Liver (tissue), 9 donors: ENCODE results near the gene MADD. TPM values are rescaled to one million over a fixed set of nuclear protein-coding genes. Genes with fewer than 3 reads are reported as not detected.

Experiments used
- DNase-seq: peaks from one replicate; pipeline ENCODE4 v3.0.0-alpha.2; 2017; ENCODE audit warnings: low spot score
- H3K27ac ChIP-seq, 2 donors: one replicate each; pipeline ENCODE4 v1.7.0; 2013; ENCODE audit warnings: inconsistent platforms in 2 of 2, low read length in 2 of 2, control low read depth in 1 of 2, low read depth in 1 of 2, mild to moderate bottlenecking in 1 of 2
- H3K27me3 ChIP-seq, 4 donors: one replicate each; pipeline versions ENCODE4 v1.6.1 to v1.7.0; 2013; ENCODE audit warnings: low read length in 3 of 4, inconsistent platforms in 1 of 4, mild to moderate bottlenecking in 1 of 4, moderate library complexity in 1 of 4; ENCODE audit not compliant: control insufficient read depth in 4 of 4, insufficient read depth in 4 of 4
- H3K36me3 ChIP-seq, 4 donors: one replicate each; pipeline versions ENCODE4 v1.6.1 to v1.7.0; 2013; ENCODE audit warnings: low read length in 3 of 4, mild to moderate bottlenecking in 3 of 4, low read depth in 1 of 4, moderate library complexity in 1 of 4; ENCODE audit not compliant: control insufficient read depth in 4 of 4, insufficient read depth in 3 of 4
- H3K4me1 ChIP-seq, 4 donors: one replicate each; pipeline versions ENCODE4 v1.6.1 to v1.7.0; 2013; ENCODE audit warnings: low read length in 3 of 4, mild to moderate bottlenecking in 3 of 4, moderate library complexity in 1 of 4; ENCODE audit not compliant: control insufficient read depth in 4 of 4, insufficient read depth in 4 of 4
- H3K4me3 ChIP-seq, 3 donors: one replicate each; pipeline versions ENCODE4 v1.6.1 to v1.7.0; 2013; ENCODE audit warnings: low read length in 3 of 3, control low read depth in 1 of 3, low read depth in 1 of 3, mild to moderate bottlenecking in 1 of 3
- H3K9ac ChIP-seq, 2 donors: one replicate each; pipeline ENCODE4 v1.7.0; 2013; ENCODE audit warnings: low read length in 2 of 2, mild to moderate bottlenecking in 2 of 2, moderate library complexity in 2 of 2, control low read depth in 1 of 2, low read depth in 1 of 2
- H3K9me3 ChIP-seq, 4 donors: one replicate each; pipeline versions ENCODE4 v1.6.1 to v1.7.0; 2013; ENCODE audit warnings: low read length in 3 of 4; ENCODE audit not compliant: control insufficient read depth in 4 of 4
- CTCF ChIP-seq: fragments of 150-350 bp; IDR thresholded peaks from 2 replicates; pipeline ENCODE4 v1.5.1; 2017; ENCODE audit warnings: improper control_type of control experiment, low read depth, low read length; ENCODE audit not compliant: missing input control
- EGR1 ChIP-seq, 2 donors: IDR thresholded peaks; 2 replicates each; pipeline ENCODE4 v1.6.1; 2016 to 2018; ENCODE audit warnings: antibody characterized with exemption in 2 of 2, low read depth in 2 of 2
- FOXA1 ChIP-seq: IDR thresholded peaks from 2 replicates; pipeline ENCODE4 v1.6.1; 2016; ENCODE audit warnings: antibody characterized with exemption
- FOXA2 ChIP-seq: IDR thresholded peaks from 2 replicates; pipeline ENCODE4 v1.6.1; 2016; ENCODE audit warnings: antibody characterized with exemption
- GABPA ChIP-seq, 2 donors: IDR thresholded peaks in 1 of 2; conservative IDR thresholded peaks in 1 of 2; 2 replicates each; pipeline ENCODE4 v1.6.1; 2016; ENCODE audit warnings: antibody characterized with exemption in 2 of 2, mild to moderate bottlenecking in 1 of 2, moderate library complexity in 1 of 2
- HNF4A ChIP-seq, 2 donors: conservative IDR thresholded peaks; 2 replicates each; pipeline ENCODE4 v1.6.1; 2016; ENCODE audit warnings: antibody characterized with exemption in 2 of 2, mild to moderate bottlenecking in 2 of 2
- HNF4G ChIP-seq: IDR thresholded peaks from 2 replicates; pipeline ENCODE4 v1.6.1; 2016; ENCODE audit warnings: antibody characterized with exemption
- JUND ChIP-seq, 2 donors: IDR thresholded peaks; 2 replicates each; pipeline ENCODE4 v1.6.1; 2016; ENCODE audit warnings: antibody characterized with exemption in 2 of 2
- NR2F2 ChIP-seq: IDR thresholded peaks from 2 replicates; pipeline ENCODE4 v1.6.1; 2016; ENCODE audit warnings: antibody characterized with exemption
- RAD21 ChIP-seq, 2 donors: IDR thresholded peaks; 2 replicates each; pipeline ENCODE4 v1.6.1; 2016; ENCODE audit warnings: antibody characterized with exemption in 2 of 2, mild to moderate bottlenecking in 2 of 2
- REST ChIP-seq: IDR thresholded peaks from 2 replicates; pipeline ENCODE4 v1.6.1; 2016; ENCODE audit warnings: antibody characterized with exemption, mild to moderate bottlenecking
- RXRA ChIP-seq, 2 donors: IDR thresholded peaks; 2 replicates each; pipeline ENCODE4 v1.6.1; 2017 to 2018; ENCODE audit warnings: antibody characterized with exemption in 2 of 2, mild to moderate bottlenecking in 1 of 2
- SP1 ChIP-seq: IDR thresholded peaks from 2 replicates; pipeline ENCODE4 v1.6.1; 2018; ENCODE audit warnings: antibody characterized with exemption, mild to moderate bottlenecking
- TAF1 ChIP-seq: conservative IDR thresholded peaks from 2 replicates; pipeline ENCODE4 v1.6.1; 2016; ENCODE audit warnings: antibody characterized with exemption, mild to moderate bottlenecking
- YY1 ChIP-seq: IDR thresholded peaks from 2 replicates; pipeline ENCODE4 v1.6.1; 2016; ENCODE audit warnings: antibody characterized with exemption, mild to moderate bottlenecking
- WGBS: extraction: QIAGEN DNeasy Blood & Tissue Kit; methylation state at CpG from one replicate; pipeline ENCODE4 v1.1.7; 2013; 5-methylcytosine and 5-hydroxymethylcytosine counted together
- polyA plus RNA-seq, 2 donors: library from polyadenylated mRNA; stranded (reverse) in 1 of 2; unstranded in 1 of 2; fragments of 200-250 nt in 1 of 2; fragments of >200 nt in 1 of 2; fragmentation: Nextera tagmentation in 1 of 2; extraction: Ambion mirVana in 1 of 2; gene quantifications; one replicate each; pipeline versions ENCODE4 v1.2.1 to v1.2.3, GENCODE V29; 2013 to 2015
- total RNA-seq, 2 donors: library from RNA; depleted of rRNA; stranded (reverse); fragments of >200 nt; gene quantifications; one replicate each; pipeline ENCODE4 v1.2.3, GENCODE V29; 2014
- TF ChIP-seq, protein P1 (sequence below): IDR thresholded peaks from 2 replicates; pipeline ENCODE4 v1.6.1; 2016; ENCODE audit warnings: antibody characterized with exemption
- TF ChIP-seq, protein P2 (sequence below): IDR thresholded peaks from 2 replicates; pipeline ENCODE4 v1.6.1; 2016; ENCODE audit warnings: antibody characterized with exemption
- TF ChIP-seq, protein P3 (sequence below): IDR thresholded peaks from 2 replicates; pipeline ENCODE4 v1.6.1; 2016; ENCODE audit warnings: antibody characterized with exemption
- donor health status: healthy.
- donor health status: healthy.
- donor health status: healthy.
- donor health status: healthy.
- donor health status: healthy.

MADD gene
- total and polyA plus RNA-seq, 4 donors: 9.9 to 20.5 (median 11.1) TPM

- TF ChIP-seq REST: no peak
- no peak for TF ChIP-seq RXRA (IDR thresholded peaks at IDR 0.05)
- no peak for TF ChIP-seq FOXA2
- TF ChIP-seq EGR1 (IDR thresholded peaks at IDR 0.05; ENCODE audit: low read depth in 2 of 2): no peak
- no peak for TF ChIP-seq JUND (IDR thresholded peaks at IDR 0.05)
- no peak for TF ChIP-seq FOXA1
- TF ChIP-seq NR2F2: no peak
- no peak for TF ChIP-seq SP1
- TF ChIP-seq, protein P1, sequence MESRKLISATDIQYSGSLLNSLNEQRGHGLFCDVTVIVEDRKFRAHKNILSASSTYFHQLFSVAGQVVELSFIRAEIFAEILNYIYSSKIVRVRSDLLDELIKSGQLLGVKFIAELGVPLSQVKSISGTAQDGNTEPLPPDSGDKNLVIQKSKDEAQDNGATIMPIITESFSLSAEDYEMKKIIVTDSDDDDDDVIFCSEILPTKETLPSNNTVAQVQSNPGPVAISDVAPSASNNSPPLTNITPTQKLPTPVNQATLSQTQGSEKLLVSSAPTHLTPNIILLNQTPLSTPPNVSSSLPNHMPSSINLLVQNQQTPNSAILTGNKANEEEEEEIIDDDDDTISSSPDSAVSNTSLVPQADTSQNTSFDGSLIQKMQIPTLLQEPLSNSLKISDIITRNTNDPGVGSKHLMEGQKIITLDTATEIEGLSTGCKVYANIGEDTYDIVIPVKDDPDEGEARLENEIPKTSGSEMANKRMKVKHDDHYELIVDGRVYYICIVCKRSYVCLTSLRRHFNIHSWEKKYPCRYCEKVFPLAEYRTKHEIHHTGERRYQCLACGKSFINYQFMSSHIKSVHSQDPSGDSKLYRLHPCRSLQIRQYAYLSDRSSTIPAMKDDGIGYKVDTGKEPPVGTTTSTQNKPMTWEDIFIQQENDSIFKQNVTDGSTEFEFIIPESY: no peak
- no peak for TF ChIP-seq RAD21 (IDR thresholded peaks at IDR 0.05)
- TF ChIP-seq YY1: no peak
Observed at GRCh38 chr11:47361419-47361818, 91.5 kb downstream of the MADD start (continued).

- TF ChIP-seq NR2F2 (no peak), TAF1 (no peak), EGR1 (IDR thresholded peaks at IDR 0.05; ENCODE audit: low read depth in 2 of 2) (no peak), GABPA (IDR thresholded peaks at IDR 0.05 in 1 of 2, conservative IDR thresholded peaks at IDR 0.05 in 1 of 2) (no peak), HNF4A (conservative IDR thresholded peaks at IDR 0.05) (no peak), JUND (IDR thresholded peaks at IDR 0.05) (no peak), HNF4G (no peak), RAD21 (IDR thresholded peaks at IDR 0.05) (no peak), CTCF (no peak), SP1 (no peak), YY1 (no peak), FOXA1 (no peak), REST (no peak)
- TF ChIP-seq, protein P2, sequence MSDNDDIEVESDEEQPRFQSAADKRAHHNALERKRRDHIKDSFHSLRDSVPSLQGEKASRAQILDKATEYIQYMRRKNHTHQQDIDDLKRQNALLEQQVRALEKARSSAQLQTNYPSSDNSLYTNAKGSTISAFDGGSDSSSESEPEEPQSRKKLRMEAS: no peak
- TF ChIP-seq, protein P3, sequence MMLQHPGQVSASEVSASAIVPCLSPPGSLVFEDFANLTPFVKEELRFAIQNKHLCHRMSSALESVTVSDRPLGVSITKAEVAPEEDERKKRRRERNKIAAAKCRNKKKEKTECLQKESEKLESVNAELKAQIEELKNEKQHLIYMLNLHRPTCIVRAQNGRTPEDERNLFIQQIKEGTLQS: no peak
- TF ChIP-seq, protein P1: no peak
Observed at GRCh38 chr11:47366020-47366490, 96.1 kb downstream of the MADD start.

More at GRCh38 chr11:47366020-47366490, 96.1 kb downstream of the MADD start:
- H3K27ac ChIP-seq: no peak overlapping the region
- no peaks in the 10 kb centered on the region for H3K27me3 ChIP-seq
- 77% methylated on average over 1 of the region's 1 CpG for WGBS
- H3K4me3 ChIP-seq: no peak overlapping the region
- H3K9me3 ChIP-seq: no peaks in the 10 kb centered on the region
- no peak for DNase-seq
- H3K4me1 ChIP-seq: no peaks in the 10 kb centered on the region
- no peak overlapping the region for H3K9ac ChIP-seq
- no peaks in the 10 kb centered on the region for H3K36me3 ChIP-seq
